Measurements from ENCODE around the gene DIP2C. TPM values are rescaled to one million over a fixed set of nuclear protein-coding genes. Genes with fewer than 3 reads are reported as not detected.
"Not testable (repeated sequence)": the region's sequence is repeated elsewhere in the genome, so short reads cannot be mapped to it uniquely, and the experiment has no call there.

The DIP2C gene
- total RNA-seq, 2 donors from 2014 or later, result 21.1 to 23.8 TPM

DNA sequence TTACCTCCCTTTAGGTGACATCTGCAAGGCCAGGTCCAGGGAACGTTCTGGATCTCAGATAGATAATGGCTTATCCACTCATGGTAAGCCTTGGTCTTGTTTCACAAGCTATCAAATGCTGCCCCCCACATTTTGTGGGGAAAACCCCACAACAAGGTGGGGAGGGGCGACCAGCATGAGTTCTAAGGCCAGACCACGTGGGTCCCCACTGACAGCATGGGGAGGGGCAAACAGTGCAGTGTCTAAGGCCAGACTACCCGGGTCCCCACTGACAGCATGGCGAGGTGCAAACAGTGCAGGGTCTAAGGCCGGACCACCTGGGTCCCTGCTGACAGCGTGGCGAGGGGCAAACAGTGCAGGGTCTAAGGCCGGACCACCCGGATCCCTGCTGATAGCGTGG lies 102.8 kb downstream of the DIP2C start:
- H3K4me1 ChIP-seq, result peaks cover 0 to 9% of the 10 kb centered on the region in 2 donors
- TF ChIP-seq, protein P1, sequence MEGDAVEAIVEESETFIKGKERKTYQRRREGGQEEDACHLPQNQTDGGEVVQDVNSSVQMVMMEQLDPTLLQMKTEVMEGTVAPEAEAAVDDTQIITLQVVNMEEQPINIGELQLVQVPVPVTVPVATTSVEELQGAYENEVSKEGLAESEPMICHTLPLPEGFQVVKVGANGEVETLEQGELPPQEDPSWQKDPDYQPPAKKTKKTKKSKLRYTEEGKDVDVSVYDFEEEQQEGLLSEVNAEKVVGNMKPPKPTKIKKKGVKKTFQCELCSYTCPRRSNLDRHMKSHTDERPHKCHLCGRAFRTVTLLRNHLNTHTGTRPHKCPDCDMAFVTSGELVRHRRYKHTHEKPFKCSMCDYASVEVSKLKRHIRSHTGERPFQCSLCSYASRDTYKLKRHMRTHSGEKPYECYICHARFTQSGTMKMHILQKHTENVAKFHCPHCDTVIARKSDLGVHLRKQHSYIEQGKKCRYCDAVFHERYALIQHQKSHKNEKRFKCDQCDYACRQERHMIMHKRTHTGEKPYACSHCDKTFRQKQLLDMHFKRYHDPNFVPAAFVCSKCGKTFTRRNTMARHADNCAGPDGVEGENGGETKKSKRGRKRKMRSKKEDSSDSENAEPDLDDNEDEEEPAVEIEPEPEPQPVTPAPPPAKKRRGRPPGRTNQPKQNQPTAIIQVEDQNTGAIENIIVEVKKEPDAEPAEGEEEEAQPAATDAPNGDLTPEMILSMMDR (IDR thresholded peaks at IDR 0.05), result no peak

DNA sequence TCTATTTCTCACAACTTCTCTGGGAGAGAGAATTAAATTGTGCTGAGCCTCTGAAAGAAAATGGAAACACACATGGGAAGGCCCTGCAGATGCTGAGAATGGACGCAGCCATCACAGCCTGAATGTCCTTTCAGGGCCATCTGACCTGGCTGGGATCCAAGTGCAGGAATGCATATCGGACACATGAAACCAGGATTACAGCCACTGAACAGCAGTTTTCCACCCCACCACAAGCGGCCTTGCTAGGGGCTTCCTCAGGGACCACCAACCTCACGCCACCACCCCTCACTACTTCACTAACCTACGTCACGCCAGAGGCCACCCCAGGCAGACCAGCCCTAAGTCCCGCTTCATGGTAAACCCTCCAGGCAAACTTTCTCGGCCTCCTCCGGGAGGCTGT lies 103.3 kb downstream of the DIP2C start:
- H3K4me1 ChIP-seq, result peaks cover 0 to 9% of the 10 kb centered on the region in 2 donors
- H3K9me3 ChIP-seq, result no peaks in the 10 kb centered on the region
- TF ChIP-seq, protein P1 (IDR thresholded peaks at IDR 0.05), result no peak

More for the DNA sequence above, 102.8 kb downstream of the DIP2C start:
- Histone ChIP-seq H3K36me3 (no peaks in the 10 kb centered on the region), H3K4me3 (no peak overlapping the region), H3K27ac (no peak overlapping the region), H3K27me3 (no peaks in the 10 kb centered on the region), H3K9me3 (no peaks in the 10 kb centered on the region)
- no peak for DNase-seq (ENCODE audit: low spot score)

DNA sequence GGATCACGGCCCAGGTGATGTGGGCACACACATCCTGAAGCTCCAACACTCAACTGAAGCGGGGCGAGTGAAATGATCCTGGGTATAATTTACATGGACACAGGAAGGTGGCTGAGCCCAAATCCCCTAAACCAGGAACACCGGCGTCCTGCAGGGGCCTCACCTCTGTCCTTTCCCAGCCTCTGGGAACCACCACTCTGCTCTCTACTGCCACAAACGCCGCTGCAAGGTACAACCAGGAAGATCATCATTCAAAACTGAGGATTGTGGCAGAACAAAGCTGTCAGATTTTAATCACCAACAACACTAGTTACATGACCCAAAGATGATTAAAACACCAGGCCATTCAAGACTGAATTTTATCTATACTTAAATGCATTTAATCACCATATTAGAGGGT lies 104.0 kb downstream of the DIP2C start:
- no peaks in the 10 kb centered on the region for H3K9me3 ChIP-seq
- H3K36me3 ChIP-seq, result no peaks in the 10 kb centered on the region
- H3K4me3 ChIP-seq, result no peak overlapping the region
- no peaks in the 10 kb centered on the region for H3K27me3 ChIP-seq
- no peak for DNase-seq (ENCODE audit: low spot score)
- no peak overlapping the region for H3K27ac ChIP-seq
- H3K4me1 ChIP-seq, result peaks cover 0 to 9% of the 10 kb centered on the region in 2 donors
- TF ChIP-seq, protein P1 (IDR thresholded peaks at IDR 0.05), result no peak

More for the DNA sequence above, 103.3 kb downstream of the DIP2C start:
- Histone ChIP-seq H3K36me3 (no peaks in the 10 kb centered on the region), H3K27me3 (no peaks in the 10 kb centered on the region), H3K27ac (no peak overlapping the region), H3K4me3 (no peak overlapping the region)
- DNase-seq (ENCODE audit: low spot score), result no peak

DNA sequence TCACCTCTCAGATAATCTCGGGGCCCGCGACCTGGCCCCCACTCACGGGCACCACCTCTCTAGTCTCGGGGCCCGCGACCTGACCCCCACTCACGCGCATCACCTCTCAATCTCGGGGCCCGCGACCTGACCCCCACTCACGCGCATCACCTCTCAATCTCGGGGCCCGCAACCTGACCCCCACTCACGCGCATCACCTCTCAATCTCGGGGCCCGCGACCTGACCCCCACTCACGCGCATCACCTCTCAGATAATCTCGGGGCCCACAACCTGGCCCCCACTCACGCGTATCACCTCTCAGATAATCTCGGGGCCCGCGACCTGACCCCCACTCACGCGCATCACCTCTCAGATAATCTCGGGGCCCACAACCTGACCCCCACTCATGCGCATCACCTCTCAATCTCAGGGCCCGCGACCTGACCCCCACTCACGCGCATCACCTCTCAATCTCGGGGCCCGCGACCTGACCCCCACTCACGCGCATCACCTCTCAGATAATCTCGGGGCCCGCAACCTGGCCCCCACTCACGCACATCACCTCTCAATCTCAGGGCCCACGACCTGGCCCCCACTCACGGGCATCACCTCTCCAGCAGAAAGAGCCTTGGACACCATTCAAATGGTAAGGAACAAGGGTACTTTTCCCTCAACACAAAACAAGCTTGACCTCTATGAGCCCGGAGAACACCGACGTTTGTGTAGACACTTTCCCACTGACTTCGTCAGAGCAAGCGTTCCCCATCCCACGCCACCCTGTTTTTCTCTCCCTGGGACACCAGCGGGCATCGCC lies 104.8 kb downstream of the DIP2C start:
- not testable (repeated sequence) for H3K9me3 ChIP-seq; H3K4me1 ChIP-seq; DNase-seq (ENCODE audit: low spot score)

DNA sequence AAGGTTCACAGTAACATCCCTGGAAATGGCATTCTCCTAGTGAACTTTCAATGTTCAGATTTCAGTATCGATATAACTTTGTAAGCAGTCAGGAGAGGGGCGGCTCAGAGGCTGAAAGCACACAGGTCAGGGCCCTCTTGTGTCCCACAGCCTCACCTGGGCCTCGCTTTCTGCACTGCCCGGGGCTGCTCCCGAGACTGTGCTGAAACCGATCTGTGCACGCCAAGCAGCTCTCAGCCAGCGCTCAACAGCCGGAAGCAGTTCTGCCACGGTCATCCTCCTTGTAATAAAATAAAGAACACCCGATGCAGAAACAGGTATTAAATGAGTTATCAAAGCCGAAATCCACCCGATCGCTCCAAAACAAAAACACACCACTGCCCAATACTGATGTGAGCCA lies 106.0 kb downstream of the DIP2C start:
- no peaks in the 10 kb centered on the region for H3K27me3 ChIP-seq
- H3K9me3 ChIP-seq, result no peaks in the 10 kb centered on the region
- no peaks in the 10 kb centered on the region for H3K36me3 ChIP-seq
- H3K27ac ChIP-seq, result no peak overlapping the region
- no peak for DNase-seq (ENCODE audit: low spot score)
- H3K4me1 ChIP-seq, result peaks cover 0 to 4% of the 10 kb centered on the region in 2 donors
- TF ChIP-seq, protein P1 (IDR thresholded peaks at IDR 0.05), result no peak
- no peak overlapping the region for H3K4me3 ChIP-seq

More for the DNA sequence above, 104.8 kb downstream of the DIP2C start:
- H3K27ac ChIP-seq, H3K27me3 ChIP-seq, H3K4me3 ChIP-seq, H3K36me3 ChIP-seq: not testable (repeated sequence)

DNA sequence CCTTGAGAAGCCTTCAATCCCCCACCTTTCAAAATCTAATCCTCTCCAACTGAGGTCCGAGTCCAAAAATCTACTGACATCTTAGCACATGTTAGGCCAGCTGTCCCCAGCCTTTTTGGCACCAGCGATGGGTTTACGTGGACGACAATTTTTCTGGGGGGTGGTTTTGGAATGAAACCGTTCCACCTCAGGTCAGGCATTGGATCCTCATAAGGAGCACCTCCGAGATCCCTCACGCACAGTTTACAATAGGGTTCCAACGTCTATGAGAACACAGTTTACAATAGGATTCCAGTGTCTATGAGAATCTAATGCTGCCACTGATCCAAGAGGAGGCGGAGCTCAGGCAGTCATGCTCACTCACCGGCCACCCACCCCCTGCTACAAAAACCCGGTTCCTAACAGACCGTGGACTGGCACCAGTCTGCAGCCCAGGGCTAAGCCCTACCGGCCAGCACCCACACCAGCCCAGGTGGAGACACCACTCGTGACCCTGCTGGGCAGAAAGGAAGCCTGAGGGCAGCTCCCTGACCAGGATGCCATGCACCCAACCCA lies 107.6 kb downstream of the DIP2C start:
- H3K36me3 ChIP-seq, result no peaks in the 10 kb centered on the region
- H3K4me1 ChIP-seq, result no peaks in the 10 kb centered on the region
- no peaks in the 10 kb centered on the region for H3K27me3 ChIP-seq
- H3K4me3 ChIP-seq, result no peak overlapping the region
- H3K9me3 ChIP-seq, result no peaks in the 10 kb centered on the region
- TF ChIP-seq, protein P1 (IDR thresholded peaks at IDR 0.05), result no peak
- no peak for DNase-seq (ENCODE audit: low spot score)
- no peak overlapping the region for H3K27ac ChIP-seq
